ENCODE results near the gene MANSC4.

Gene MANSC4

DNA sequence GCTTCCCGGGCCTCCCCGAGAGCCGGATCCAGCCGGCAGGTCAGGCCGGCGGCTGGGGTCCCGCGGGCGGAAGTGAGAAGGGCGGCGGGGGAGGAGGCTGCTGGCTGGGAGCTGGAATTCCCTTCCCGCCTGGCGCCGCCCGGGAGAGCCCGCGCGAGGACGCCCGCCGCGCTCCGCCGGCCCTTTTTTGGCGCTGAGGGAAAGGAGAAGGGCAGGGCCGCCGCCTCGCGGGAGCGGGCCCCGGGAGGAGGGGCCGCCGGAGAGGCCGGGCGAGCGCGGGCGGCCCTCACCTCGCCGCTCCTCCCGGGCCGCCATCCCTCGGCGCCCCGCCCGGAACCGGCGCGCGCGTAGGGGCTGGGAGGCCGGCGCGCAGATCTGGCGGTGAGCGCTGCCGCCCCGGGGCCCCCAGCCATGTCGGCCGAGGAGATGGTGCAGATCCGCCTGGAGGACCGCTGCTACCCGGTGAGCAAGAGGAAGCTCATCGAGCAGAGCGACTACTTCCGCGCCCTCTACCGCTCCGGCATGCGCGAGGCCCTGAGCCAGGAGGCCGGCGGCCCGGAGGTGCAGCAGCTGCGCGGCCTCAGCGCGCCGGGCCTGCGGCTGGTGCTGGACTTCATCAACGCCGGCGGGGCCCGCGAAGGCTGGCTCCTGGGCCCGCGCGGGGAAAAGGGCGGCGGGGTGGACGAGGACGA is at the start of gene MANSC4, which contains the start of gene KLHL42:
MANSC4 (minus strand) TSS at position 317 of the 692 bp plus-strand sequence. CDS start 8,960 bp downstream, outside the sequence.
KLHL42 (plus strand) TSS at position 314 of the 692 bp plus-strand sequence; CDS start at position 412, 98 bp downstream.
- peak; percentile 32 for DNase-seq (ENCODE audit: low read depth)

DNA sequence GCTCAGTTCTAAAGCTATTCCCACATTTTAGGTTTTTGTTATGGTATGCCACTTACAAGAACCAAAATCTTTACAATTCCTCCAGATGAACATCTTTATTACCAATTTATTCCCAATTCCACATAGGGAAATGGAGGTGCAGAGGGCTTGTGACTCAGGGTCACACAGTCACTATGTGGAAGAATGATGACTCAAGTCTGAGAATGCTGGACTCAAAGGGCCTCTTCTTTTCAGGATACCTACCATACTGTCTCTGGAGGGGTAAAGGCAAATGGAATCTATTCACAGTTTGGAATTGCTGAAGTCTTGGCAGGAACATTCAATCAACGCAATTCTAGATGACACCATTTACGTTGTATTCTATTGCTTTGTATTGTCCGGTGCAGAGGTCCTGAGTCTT is 48.2 kb upstream of the MANSC4 start:
- no peak for DNase-seq (ENCODE audit: low read depth)

GRCh38 chr12:27826076-27826475 is 46.0 kb upstream of the MANSC4 start:
- no peak for DNase-seq (ENCODE audit: low read depth)

DNA sequence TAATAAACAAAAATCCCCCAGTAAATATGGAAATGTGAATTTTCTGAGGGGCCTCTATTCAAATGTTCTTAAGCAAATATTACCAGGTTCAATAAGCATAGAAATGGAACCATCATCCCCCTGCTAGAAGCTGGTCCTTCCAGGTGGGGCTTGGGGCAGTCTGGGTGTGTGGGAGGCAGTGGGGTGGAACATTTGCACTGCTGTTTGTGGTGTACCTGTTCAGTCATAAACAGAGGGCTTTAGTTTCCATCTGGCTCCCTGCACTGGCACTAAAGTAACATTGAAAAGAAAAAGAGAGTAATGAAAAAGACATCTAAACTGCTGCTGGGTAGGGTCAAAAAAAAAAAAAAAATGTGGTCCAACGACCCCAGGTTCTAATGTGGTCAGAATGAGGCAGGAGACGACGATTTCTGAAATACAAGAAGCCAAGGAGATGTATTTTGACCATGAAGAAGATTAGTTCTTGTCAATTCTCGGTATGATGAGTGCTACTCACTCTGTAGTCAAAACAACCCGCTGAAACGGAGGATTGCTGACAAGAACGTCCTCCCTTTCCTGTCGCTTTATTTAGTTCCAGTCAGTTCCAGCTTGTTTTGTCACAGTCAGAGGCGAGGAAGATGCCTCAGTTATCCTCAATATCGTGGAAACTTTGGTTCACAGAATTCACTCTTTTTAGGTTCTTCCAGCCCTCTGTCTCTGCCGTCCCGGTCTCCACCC is 44.2 kb upstream of the MANSC4 start:
- no peak for DNase-seq (ENCODE audit: low read depth)

GRCh38 chr12:27823038-27823437 is 43.0 kb upstream of the MANSC4 start:
- no peak for DNase-seq (ENCODE audit: low read depth)

DNA sequence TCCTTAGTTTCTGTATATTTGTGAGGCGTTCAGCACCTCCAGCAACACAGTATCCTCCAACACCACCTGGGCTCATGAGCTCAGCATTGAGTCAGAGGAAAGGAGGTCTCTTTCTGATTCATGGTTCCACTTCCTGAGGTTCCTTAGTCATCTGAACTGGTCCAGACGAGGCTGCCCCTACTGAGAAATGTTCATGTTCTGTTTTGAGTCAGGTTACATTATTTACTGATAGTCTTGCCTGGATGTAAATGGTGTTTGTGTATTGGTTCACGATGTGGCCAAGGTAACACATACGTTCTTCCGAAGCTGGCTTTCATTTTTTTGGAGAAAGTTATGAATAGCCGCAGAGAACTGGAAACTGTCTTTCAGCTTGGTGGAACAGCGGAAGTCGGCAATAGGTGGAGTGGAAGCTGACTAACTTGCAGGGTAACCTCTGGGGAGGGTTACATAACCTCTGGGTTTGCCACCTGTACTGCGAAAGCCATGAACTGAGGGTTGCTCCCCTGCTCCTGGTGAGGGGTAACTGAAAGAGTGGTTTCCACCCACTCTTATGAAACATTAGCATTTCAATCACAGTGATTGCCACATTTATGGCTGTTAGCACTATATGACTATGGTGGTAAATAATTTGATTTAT is 42.2 kb upstream of the MANSC4 start:
- DNase-seq (ENCODE audit: low read depth) = no peak

DNA sequence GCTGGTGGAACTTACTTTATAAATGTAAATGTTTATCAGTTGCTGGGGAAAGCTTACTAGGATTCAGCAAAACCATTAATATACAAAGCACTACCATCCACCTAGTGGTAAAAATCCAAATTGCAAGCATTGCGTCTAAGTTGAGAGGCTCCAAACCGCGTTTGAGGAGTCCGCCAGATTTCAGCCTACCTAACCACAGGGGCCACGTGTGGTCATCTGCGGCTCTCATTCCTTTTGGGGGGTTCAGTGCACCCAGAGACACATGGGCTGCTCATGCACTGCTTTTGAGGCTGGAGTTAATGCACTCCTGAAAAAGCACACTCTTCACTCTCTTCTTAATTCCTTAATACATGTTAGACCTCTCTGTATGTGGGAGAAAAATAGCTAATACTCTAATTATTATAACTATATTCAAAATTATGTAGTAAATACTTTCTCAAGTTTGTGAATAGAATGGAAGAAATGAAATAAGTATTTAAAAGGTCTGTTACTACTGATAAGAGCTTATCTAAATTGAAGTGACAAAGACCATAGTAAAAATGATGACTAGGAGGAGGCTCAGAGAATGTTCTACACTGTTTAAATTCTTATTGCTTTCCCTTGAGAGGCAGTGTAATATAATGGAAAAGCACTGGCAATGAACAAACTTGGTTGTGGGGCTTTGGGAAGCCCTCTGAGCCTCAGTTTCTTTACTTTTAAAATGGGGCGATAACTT is 41.4 kb upstream of the MANSC4 start:
- peak; percentile 60 for DNase-seq (ENCODE audit: low read depth)

- DNase-seq (ENCODE audit: low read depth) = no peak
Observed at GRCh38 chr12:27820564-27820963, 40.5 kb upstream of the MANSC4 start.

DNA sequence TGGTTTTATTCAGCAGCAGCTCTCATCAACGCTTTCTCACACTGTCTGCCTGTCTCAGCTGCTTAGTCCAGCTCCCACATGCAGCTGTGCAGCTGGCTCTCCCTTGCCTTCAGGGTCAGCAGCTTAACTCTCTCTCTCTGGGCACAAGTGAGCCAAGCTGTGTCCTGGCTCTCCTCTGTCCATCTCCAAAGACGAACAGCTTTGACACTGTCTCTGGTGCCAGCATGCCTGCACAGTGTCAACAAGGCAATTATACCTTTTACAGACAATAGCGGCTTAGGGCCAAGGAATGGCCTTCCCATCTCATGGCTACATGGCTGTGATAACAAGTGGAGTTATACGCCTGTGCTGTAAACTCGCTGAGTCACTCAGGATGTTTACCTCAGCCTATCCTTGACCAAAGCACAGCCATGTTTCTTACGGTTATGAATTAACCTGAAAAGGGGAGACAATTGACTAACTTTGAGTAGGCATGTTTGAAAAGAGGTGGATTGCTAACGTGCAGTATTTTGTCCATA is 38.4 kb upstream of the MANSC4 start:
- no peak for DNase-seq (ENCODE audit: low read depth)

- no peak for DNase-seq (ENCODE audit: low read depth)
Observed at GRCh38 chr12:27817766-27818165, 37.7 kb upstream of the MANSC4 start.

- peak; percentile 40 for DNase-seq (ENCODE audit: low read depth)
Observed at GRCh38 chr12:27814851-27815591, 35.0 kb upstream of the MANSC4 start.

GRCh38 chr12:27814411-27814810 is 34.4 kb upstream of the MANSC4 start:
- DNase-seq (ENCODE audit: low read depth) = no peak

- no peak for DNase-seq (ENCODE audit: low read depth)
Observed at GRCh38 chr12:27812502-27812901, 32.5 kb upstream of the MANSC4 start.

DNA sequence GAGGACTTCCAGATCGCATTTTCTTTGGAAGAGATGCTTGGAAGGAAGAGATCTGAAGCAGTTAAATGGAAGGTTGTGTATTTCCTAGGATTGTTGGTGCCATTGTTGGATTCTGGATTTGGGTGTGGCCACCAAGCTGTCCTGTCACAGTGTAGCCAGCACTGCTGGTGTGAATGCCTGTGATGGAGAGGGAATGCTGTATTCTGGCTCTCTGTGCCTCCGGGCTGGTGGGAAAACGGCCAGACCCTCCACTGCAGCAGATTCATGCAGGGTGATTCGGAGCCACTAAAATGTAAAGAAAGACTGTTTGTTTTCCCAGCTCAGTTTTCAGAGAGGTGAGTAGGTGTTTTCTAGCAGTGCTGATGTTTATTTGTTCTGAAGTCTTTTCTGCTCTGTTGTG is 30.7 kb upstream of the MANSC4 start:
- DNase-seq (ENCODE audit: low read depth) = no peak

GRCh38 chr12:27808841-27809240 is 28.8 kb upstream of the MANSC4 start:
- no peak for DNase-seq (ENCODE audit: low read depth)

DNA sequence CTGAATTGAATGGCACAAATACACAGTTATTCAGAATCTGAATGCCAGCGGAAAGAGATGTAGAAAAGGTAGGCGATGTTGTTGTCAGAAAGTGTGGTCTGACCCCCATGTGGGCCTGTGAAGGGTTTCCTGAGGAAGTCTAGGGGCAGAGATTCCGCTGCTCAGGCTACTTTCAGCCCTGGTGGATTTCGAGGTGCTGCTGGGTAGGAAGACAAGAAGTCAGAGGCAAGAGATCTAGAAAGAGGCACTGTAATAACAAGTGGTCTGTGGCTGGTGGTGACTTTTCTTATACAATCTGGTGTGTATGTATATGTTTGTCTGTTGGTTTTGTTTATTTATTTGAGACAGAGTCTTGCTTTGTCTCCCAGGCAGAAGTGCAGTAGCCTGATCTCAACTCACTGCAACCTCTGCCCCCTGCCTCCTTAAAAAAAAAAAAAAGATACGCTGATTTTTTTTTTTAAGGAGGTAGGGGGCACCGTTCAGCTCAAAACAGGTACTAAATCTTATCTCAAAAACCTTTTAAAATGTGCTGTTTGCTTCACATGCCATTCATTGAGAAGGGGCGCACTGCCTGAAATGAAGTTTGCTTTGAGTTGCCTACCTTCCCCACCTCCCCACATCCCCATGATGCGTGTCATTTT is 27.1 kb upstream of the MANSC4 start:
- DNase-seq (ENCODE audit: low read depth) = no peak

DNA sequence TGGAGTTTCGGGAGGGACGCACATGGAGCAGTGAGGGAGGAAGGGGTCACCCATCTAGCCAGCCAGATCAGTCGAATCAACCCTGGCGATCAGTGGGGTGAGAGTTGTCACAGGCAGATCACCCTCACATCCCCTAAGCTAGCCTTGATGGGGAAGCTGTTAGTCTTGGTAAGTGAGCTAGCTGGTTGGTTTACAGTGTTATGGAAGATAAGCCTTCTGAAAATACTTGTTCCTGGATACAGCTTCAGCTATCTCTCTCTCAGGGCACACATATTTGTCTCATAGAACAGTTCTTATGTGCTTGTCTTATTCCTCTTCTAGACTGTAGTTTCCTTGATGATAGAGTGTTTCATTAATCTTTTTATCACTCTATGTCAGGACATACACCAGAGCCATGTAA is 26.2 kb upstream of the MANSC4 start:
- DNase-seq (ENCODE audit: low read depth) = no peak

GRCh38 chr12:27805238-27805637 is 25.2 kb upstream of the MANSC4 start:
- DNase-seq (ENCODE audit: low read depth) = no peak

- DNase-seq (ENCODE audit: low read depth) = no peak
Observed at GRCh38 chr12:27802936-27803335, 22.9 kb upstream of the MANSC4 start.

DNA sequence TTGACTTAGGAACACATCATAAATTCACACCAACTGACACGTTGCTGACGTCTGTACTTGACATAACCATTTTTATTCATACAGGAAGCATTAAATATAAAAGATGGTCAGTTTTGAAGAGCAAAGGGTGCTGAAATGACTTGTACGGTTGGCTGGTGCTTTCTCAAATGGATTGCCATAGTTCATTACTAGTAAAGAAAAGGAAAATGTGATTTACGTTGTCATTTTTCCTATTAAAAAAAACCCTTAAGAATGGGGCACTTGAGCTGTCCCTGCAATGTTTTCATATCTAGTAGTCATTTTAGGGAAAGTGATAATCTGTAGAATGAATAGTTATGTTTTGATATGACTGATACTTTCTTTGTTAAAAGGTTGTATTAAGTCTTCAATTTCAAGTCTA is 22.5 kb upstream of the MANSC4 start:
- no peak for DNase-seq (ENCODE audit: low read depth)

- no peak for DNase-seq (ENCODE audit: low read depth)
Observed at GRCh38 chr12:27801630-27802029, 21.6 kb upstream of the MANSC4 start.
